ES-I3 (cell line): Measurements from ENCODE around the gene CXCR4.

Source experiments
- H3K36me3 ChIP-seq: 2 replicates; pipeline ENCODE4 v1.6.1; 2013; ENCODE audit warnings: mild to moderate bottlenecking, low read length, control low read depth, moderate library complexity; ENCODE audit not compliant: insufficient read depth
- H3K4me1 ChIP-seq: 2 replicates; pipeline ENCODE4 v1.6.1; 2013; ENCODE audit warnings: mild to moderate bottlenecking, control low read depth, low read length; ENCODE audit not compliant: insufficient read depth
- H3K9ac ChIP-seq: 2 replicates; pipeline ENCODE4 v1.6.1; 2013; ENCODE audit warnings: low read depth, mild to moderate bottlenecking, low read length, moderate library complexity
- H3K9me3 ChIP-seq: 2 replicates; pipeline ENCODE4 v1.6.1; 2013; ENCODE audit warnings: mild to moderate bottlenecking, low read length, moderate library complexity; ENCODE audit not compliant: control insufficient read depth, insufficient read depth

The CXCR4 gene

GRCh38 chr2:136117909-136118818, at the start of gene CXCR4:
Gene CXCR4 (minus strand): TSS chr2:136118149. CDS start chr2:136118060, 89 bp downstream.
- Histone ChIP-seq H3K36me3 (no peaks in the 10 kb centered on the region), H3K9me3 (no peaks in the 10 kb centered on the region), H3K4me1 (peaks cover 11% of the 10 kb centered on the region; the same call in 1 of the 2 replicates), H3K9ac (peak within 1 kb of the TSS; percentile 67)

- Histone ChIP-seq H3K36me3 (no peaks in the 10 kb centered on the region), H3K4me1 (peaks cover 3% of the 10 kb centered on the region; the same call in 1 of the 2 replicates), H3K9me3 (no peaks in the 10 kb centered on the region), H3K9ac (no peak overlapping the region)
These were observed 46.4 kb upstream of the CXCR4 start for GRCh38 chr2:136164280-136164776.

- no peaks in the 10 kb centered on the region for H3K9me3 ChIP-seq
- peaks cover 3% of the 10 kb centered on the region; the same call in 1 of the 2 replicates for H3K4me1 ChIP-seq
- H3K36me3 ChIP-seq = no peaks in the 10 kb centered on the region
- no peak overlapping the region for H3K9ac ChIP-seq
These were observed 44.5 kb upstream of the CXCR4 start for GRCh38 chr2:136162438-136162837.

GRCh38 chr2:136156411-136156810, 38.5 kb upstream of the CXCR4 start:
- no peaks in the 10 kb centered on the region for H3K36me3 ChIP-seq
- no peaks in the 10 kb centered on the region for H3K4me1 ChIP-seq
- no peaks in the 10 kb centered on the region for H3K9me3 ChIP-seq
- no peak overlapping the region for H3K9ac ChIP-seq

- H3K36me3 ChIP-seq = no peaks in the 10 kb centered on the region
- no peaks in the 10 kb centered on the region for H3K9me3 ChIP-seq
- H3K9ac ChIP-seq = no peak overlapping the region
- H3K4me1 ChIP-seq = no peaks in the 10 kb centered on the region
These were observed 36.4 kb upstream of the CXCR4 start for GRCh38 chr2:136154384-136154783.

- Histone ChIP-seq H3K9me3 (no peaks in the 10 kb centered on the region), H3K4me1 (no peaks in the 10 kb centered on the region)
These were observed 33.3 kb upstream of the CXCR4 start for GRCh38 chr2:136151021-136151971.

GRCh38 chr2:136149011-136149410, 31.1 kb upstream of the CXCR4 start:
- no peaks in the 10 kb centered on the region for H3K4me1 ChIP-seq
- H3K36me3 ChIP-seq = no peaks in the 10 kb centered on the region
- H3K9me3 ChIP-seq = no peaks in the 10 kb centered on the region
- H3K9ac ChIP-seq = no peak overlapping the region

More at GRCh38 chr2:136151021-136151971, 33.3 kb upstream of the CXCR4 start:
- no peak overlapping the region for H3K9ac ChIP-seq
- H3K36me3 ChIP-seq = no peaks in the 10 kb centered on the region

GRCh38 chr2:136146564-136146963, 28.6 kb upstream of the CXCR4 start:
- Histone ChIP-seq H3K36me3 (no peaks in the 10 kb centered on the region), H3K4me1 (no peaks in the 10 kb centered on the region), H3K9ac (no peak overlapping the region), H3K9me3 (no peaks in the 10 kb centered on the region)

- no peak overlapping the region for H3K9ac ChIP-seq
- H3K9me3 ChIP-seq = no peaks in the 10 kb centered on the region
- no peaks in the 10 kb centered on the region for H3K36me3 ChIP-seq
- H3K4me1 ChIP-seq = no peaks in the 10 kb centered on the region
These were observed 25.9 kb upstream of the CXCR4 start for GRCh38 chr2:136143603-136144451.

GRCh38 chr2:136141510-136142149, 23.7 kb upstream of the CXCR4 start:
- H3K36me3 ChIP-seq = no peaks in the 10 kb centered on the region
- no peak overlapping the region for H3K9ac ChIP-seq
- H3K4me1 ChIP-seq = no peaks in the 10 kb centered on the region
- no peaks in the 10 kb centered on the region for H3K9me3 ChIP-seq

- H3K4me1 ChIP-seq = no peaks in the 10 kb centered on the region
These were observed 21.7 kb upstream of the CXCR4 start for GRCh38 chr2:136139631-136140030.

GRCh38 chr2:136137982-136138381, 20.0 kb upstream of the CXCR4 start:
- Histone ChIP-seq H3K9ac (no peak overlapping the region), H3K36me3 (no peaks in the 10 kb centered on the region), H3K9me3 (no peaks in the 10 kb centered on the region), H3K4me1 (no peaks in the 10 kb centered on the region; the same call in 1 of the 2 replicates)

More at GRCh38 chr2:136139631-136140030, 21.7 kb upstream of the CXCR4 start:
- H3K9ac ChIP-seq = no peak overlapping the region
- H3K9me3 ChIP-seq = no peaks in the 10 kb centered on the region
- no peaks in the 10 kb centered on the region for H3K36me3 ChIP-seq

GRCh38 chr2:136136931-136137330, 19.0 kb upstream of the CXCR4 start:
- no peak overlapping the region for H3K9ac ChIP-seq
- H3K9me3 ChIP-seq = no peaks in the 10 kb centered on the region

More at GRCh38 chr2:136136931-136137330, 19.0 kb upstream of the CXCR4 start:
- Histone ChIP-seq H3K4me1 (no peaks in the 10 kb centered on the region; the same call in 1 of the 2 replicates), H3K36me3 (no peaks in the 10 kb centered on the region)
